ENCODE data around the gene ZNF438. TPM values are rescaled to one million over a fixed set of nuclear protein-coding genes. Genes with fewer than 3 reads are reported as not detected.

Gene ZNF438
- total RNA-seq, 1 experiment from 2014 or later, result 0.83 TPM

- no peak for DNase-seq
- Histone ChIP-seq H3K56ac (ENCODE audit: insufficient read length, low read depth, low read length) (no peak overlapping the region), H2BK5ac (ENCODE audit: insufficient read length, low read length) (no peak overlapping the region), H4K20me1 (ENCODE audit: control insufficient read depth, insufficient read depth, insufficient read length) (no peaks in the 10 kb centered on the region), H4K91ac (ENCODE audit: insufficient read length, low read depth, low read length) (no peak overlapping the region), H3K23me2 (ENCODE audit: insufficient read length, low read depth, low read length, poor library complexity, severe bottlenecking) (no peaks in the 10 kb centered on the region), H3K79me1 (ENCODE audit: insufficient read depth, low read depth, low read length, poor library complexity, severe bottlenecking) (no peaks in the 10 kb centered on the region), H3K4me1 (ENCODE audit: insufficient read depth, low read length) (no peaks in the 10 kb centered on the region), H3K9ac (ENCODE audit: extremely low read depth, insufficient read length, low read length) (no peak overlapping the region), H2AK5ac (ENCODE audit: insufficient read length, low read length) (no peak overlapping the region), H2BK15ac (ENCODE audit: low read depth, low read length) (no peak overlapping the region), H4K8ac (replicated peaks; ENCODE audit: insufficient read length, low read depth, low read length) (no peak overlapping the region), H4K5ac (ENCODE audit: insufficient read length, low read depth, low read length) (no peak overlapping the region), H3K14ac (ENCODE audit: insufficient read depth, low read length) (no peak overlapping the region), H2BK120ac (ENCODE audit: low read depth, low read length, poor library complexity, severe bottlenecking) (no peak overlapping the region), H3K23ac (ENCODE audit: insufficient read length, low read depth, low read length) (no peak overlapping the region), H3K18ac (ENCODE audit: insufficient read length, low read depth, low read length) (no peak overlapping the region), H2AFZ (ENCODE audit: low read length) (no peak overlapping the region), H3K79me2 (ENCODE audit: insufficient read depth, low read length) (no peaks in the 10 kb centered on the region), H3T11ph (ENCODE audit: low read length) (no peak overlapping the region), H3K27me3 (ENCODE audit: insufficient read depth, low read length) (no peaks in the 10 kb centered on the region), H2BK12ac (ENCODE audit: insufficient read length, low read depth, low read length) (no peak overlapping the region), H3K4ac (ENCODE audit: low read depth, low read length) (no peak overlapping the region), H3K27ac (ENCODE audit: insufficient read length, low read depth, low read length) (no peak overlapping the region), H2BK20ac (ENCODE audit: low read depth, low read length, poor library complexity, severe bottlenecking) (no peak overlapping the region), H3K9me3 (ENCODE audit: control insufficient read depth, low read depth, low read length) (no peaks in the 10 kb centered on the region), H3K4me2 (ENCODE audit: insufficient read depth, insufficient read length, low read length) (no peak overlapping the region)
- H3K27me3 Mint-ChIP-seq (ENCODE audit: low read depth), result no peaks in the 10 kb centered on the region
- WGBS (ENCODE audit: extremely low coverage, insufficient read length, low lambda C conversion rate), result no CpG with 5 or more reads among the region's 3 CpGs
- H3K9me3 Mint-ChIP-seq, result no peaks in the 10 kb centered on the region
- no peaks in the 10 kb centered on the region for H3K36me3 Mint-ChIP-seq (ENCODE audit: insufficient read depth in 1 of 3, low read depth in 3 of 3)
- H3K27ac Mint-ChIP-seq, result no peak overlapping the region
- no peak overlapping the region for H3K4me3 Mint-ChIP-seq
- no peak for TF ChIP-seq CTCF (conservative IDR thresholded peaks at IDR 0.05)
- 0 out of 4 replicates have a peak, but pooled peaks cover 0 to 3% of the 10 kb centered on the region in 2 experiments for H3K4me1 Mint-ChIP-seq
These were observed 27.0 kb downstream of the ZNF438 start for GRCh38 chr10:31004611-31005193.
